ENCODE measurements around the gene STOML2. TPM values are rescaled to one million over a fixed set of nuclear protein-coding genes. Genes with fewer than 3 reads are reported as not detected.

STOML2 gene
- total and polyA plus RNA-seq, 3 donors from 2014 or later = 87.1 to 115 (median 102) TPM

- WGBS, 2 donors = 87 to 95% methylated on average over 8 to 17 of the region's 17 CpGs
- H3K27me3 ChIP-seq = no peaks in the 10 kb centered on the region
- H3K4me1 ChIP-seq = peaks cover 5% of the 10 kb centered on the region
- no peaks in the 10 kb centered on the region for H3K36me3 ChIP-seq (ENCODE audit: low read depth, missing control alignments)
- H3K4me3 ChIP-seq = no peak overlapping the region
- H3K27ac ChIP-seq = no peak overlapping the region
- TF ChIP-seq POLR2A (IDR thresholded peaks at IDR 0.05) (no peak), CTCF (IDR thresholded peaks at IDR 0.05) (no peak)
- intact Hi-C loops (cut with DNase I; ENCODE audit: low total_unique reads) = no loop called here
- DNase-seq = no peak
- H3K9me3 ChIP-seq = no peaks in the 10 kb centered on the region
Observed at GRCh38 chr9:35091536-35091935, 11.4 kb downstream of the STOML2 start.

- TF ChIP-seq CTCF (IDR thresholded peaks at IDR 0.05) = no peak
- TF ChIP-seq POLR2A (IDR thresholded peaks at IDR 0.05) = no peak
- H3K36me3 ChIP-seq (ENCODE audit: low read depth, missing control alignments) = no peaks in the 10 kb centered on the region
Observed at GRCh38 chr9:35089434-35089833, 13.5 kb downstream of the STOML2 start.

GRCh38 chr9:35085078-35085477, 17.9 kb downstream of the STOML2 start:
- Histone ChIP-seq H3K27me3 (no peaks in the 10 kb centered on the region), H3K9me3 (no peaks in the 10 kb centered on the region), H3K36me3 (ENCODE audit: low read depth, missing control alignments) (no peaks in the 10 kb centered on the region), H3K4me1 (no peaks in the 10 kb centered on the region), H3K4me3 (no peak overlapping the region), H3K27ac (no peak overlapping the region)
- no peak for DNase-seq
- intact Hi-C loops (cut with DNase I; ENCODE audit: low total_unique reads) = no loop called here
- TF ChIP-seq POLR2A (IDR thresholded peaks at IDR 0.05) = no peak
- no peak for TF ChIP-seq CTCF (IDR thresholded peaks at IDR 0.05)
- WGBS, 2 donors = 90% methylated on average over 2 of the region's 2 CpGs

More at GRCh38 chr9:35089434-35089833, 13.5 kb downstream of the STOML2 start:
- 94 to 98% methylated on average over 2 of the region's 2 CpGs for WGBS, 2 donors
- intact Hi-C loops (cut with DNase I; ENCODE audit: low total_unique reads) = no loop called here
- Histone ChIP-seq H3K27me3 (no peaks in the 10 kb centered on the region), H3K4me1 (no peaks in the 10 kb centered on the region), H3K4me3 (no peak overlapping the region), H3K27ac (no peak overlapping the region), H3K9me3 (no peaks in the 10 kb centered on the region)
- no peak for DNase-seq

- Histone ChIP-seq H3K4me3 (peak within 1 kb of the TSS; percentile 71 to 75), H3K27me3 (no peaks in the 10 kb centered on the region), H3K27ac (peak within 1 kb of the TSS; percentile 83 to 85), H3K4me1 (peaks cover 5% of the 10 kb centered on the region), H3K9me3 (no peaks in the 10 kb centered on the region), H3K36me3 (ENCODE audit: low read depth, missing control alignments) (no peaks in the 10 kb centered on the region)
- peak; percentile 94 for DNase-seq
- intact Hi-C loops (cut with DNase I; ENCODE audit: low total_unique reads) = no loop called here
- 0% methylated on average over 26 to 67 of the region's 67 CpGs for WGBS, 2 donors
- TF ChIP-seq POLR2A (IDR thresholded peaks at IDR 0.05) = peak; percentile 2
- TF ChIP-seq CTCF (IDR thresholded peaks at IDR 0.05) = no peak
Observed at GRCh38 chr9:35079426-35080341, 23.2 kb downstream of the STOML2 start, which contains the start of gene FANCG. Gene FANCG (minus strand): TSS chr9:35079942. CDS start chr9:35079524, 418 bp downstream.
